Endometrial microvascular endothelial cells (primary cell): ENCODE results near the gene CHRNA1. TPM values are rescaled to one million over a fixed set of nuclear protein-coding genes. Genes with fewer than 3 reads are reported as not detected.

ENCODE experiments used
- in situ Hi-C: cut with HindIII; loops from 2 replicates; pipeline ENCODE4 v1.10.0; 2017; ENCODE audit warnings: low sequenced_read_pairs, low pct_unique_long_range_greater_than_20kb; ENCODE audit errors: inconsistent ontology term
- total RNA-seq: library from RNA; depleted of rRNA; stranded (reverse); fragments of >200 nt; gene quantifications from one replicate; pipeline ENCODE4 v1.2.3, GENCODE V29; 2015; ENCODE audit errors: inconsistent ontology term

Gene CHRNA1
- total RNA-seq, 1 donor from 2014 or later, result not detected

DNA sequence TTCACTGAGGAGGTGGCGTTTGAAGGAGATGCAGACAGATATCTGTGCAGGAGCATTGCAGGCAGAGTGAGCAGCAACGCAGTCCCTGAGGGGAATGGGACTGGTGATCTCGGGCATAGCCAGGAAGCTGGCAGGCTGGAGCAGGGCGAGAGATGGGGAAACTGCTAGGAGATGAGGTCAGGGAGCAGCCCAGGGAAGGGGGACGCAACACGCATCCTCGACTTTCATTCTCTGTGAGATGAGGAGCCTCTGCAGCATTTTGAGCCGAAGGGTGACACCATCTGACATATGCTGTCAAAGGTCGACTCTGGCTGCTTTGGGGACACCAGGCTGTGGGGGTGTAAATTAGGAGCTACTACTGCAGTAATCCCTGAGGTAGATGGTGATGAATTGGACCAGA lies 4.3 kb upstream of the CHRNA1 start:
- in situ Hi-C loops, result no loop called here

DNA sequence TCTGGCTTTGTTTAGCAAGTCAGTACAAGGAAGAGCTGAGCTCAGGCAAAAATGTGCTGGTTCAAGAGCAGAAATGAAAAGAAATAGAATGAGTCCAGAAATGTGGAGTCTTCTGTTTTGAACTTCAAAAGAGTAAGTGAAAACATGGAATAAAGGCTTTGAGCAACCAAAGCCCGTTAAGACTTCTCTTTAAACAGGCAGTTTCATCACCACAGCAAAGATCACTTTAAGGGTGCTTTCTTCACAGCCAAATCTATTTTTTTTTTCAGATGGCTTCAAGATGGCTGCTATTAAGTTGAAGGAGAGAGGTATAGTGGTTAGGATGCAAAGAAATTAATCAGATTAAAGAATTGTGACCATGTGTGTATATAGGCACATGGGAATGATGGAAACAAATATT lies 2.0 kb upstream of the CHRNA1 start:
- in situ Hi-C loops, result no loop called here

DNA sequence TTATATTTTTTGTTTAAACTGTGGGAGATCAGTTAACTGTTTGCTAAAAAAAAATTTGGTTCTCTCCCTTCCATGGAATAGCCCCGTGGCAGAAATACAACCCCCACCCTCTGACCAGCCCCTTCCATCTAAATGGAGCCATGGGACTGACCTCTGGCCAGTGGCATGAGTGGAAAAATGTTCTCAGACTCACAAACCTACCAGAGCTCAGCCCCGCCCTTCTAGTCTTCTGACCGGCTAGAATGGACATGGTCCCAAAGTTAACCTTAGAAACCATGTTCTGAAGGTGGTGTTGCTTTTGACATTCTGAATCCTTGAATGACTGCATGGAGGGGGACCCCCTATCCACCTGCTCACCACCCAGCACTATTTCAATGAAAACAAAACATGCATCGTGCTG lies 1.3 kb upstream of the CHRNA1 start:
- in situ Hi-C loops, result no loop called here

DNA sequence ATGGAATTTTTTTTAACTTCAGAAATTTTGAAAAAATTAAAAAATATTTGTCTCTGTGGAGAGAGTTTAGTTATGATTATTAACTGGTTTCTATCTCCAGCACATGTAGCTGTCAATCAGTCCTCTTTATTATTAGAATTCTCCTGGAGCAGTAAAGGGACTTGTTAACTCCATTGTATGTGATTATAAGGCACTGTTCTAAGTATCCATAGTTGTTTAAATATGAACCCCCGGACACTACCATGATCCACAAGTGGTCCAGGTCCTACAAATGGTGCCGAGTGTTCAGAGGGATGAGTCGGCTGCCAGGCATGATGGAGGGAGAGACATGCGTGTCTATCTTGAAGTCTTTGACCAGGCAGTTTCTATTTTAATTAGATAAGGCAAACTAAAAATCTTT lies 492 bp downstream of the CHRNA1 start:
- in situ Hi-C loops, result no loop called here

DNA sequence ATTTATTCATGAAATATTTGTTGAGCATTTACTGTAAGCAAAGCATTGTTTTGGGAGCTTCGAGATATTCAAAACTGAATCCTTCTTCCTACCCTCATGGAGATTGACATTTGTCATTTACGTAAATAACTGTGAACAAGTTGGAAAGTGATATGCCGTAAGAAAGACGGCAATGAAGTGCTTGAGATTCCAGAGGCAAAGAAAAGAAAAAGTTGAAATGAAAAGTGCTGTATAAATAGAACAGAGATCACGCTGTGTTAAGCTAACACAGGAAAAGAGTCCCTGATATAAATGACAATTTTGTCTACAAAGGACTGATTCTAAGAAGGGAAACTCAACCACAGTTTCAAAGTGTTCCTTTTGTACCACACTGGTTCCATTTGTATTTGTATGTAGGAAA lies 1.8 kb downstream of the CHRNA1 start:
- in situ Hi-C loops, result no loop called here

GRCh38 chr2:174761837-174762236 lies 2.4 kb downstream of the CHRNA1 start:
- in situ Hi-C loops, result no loop called here

DNA sequence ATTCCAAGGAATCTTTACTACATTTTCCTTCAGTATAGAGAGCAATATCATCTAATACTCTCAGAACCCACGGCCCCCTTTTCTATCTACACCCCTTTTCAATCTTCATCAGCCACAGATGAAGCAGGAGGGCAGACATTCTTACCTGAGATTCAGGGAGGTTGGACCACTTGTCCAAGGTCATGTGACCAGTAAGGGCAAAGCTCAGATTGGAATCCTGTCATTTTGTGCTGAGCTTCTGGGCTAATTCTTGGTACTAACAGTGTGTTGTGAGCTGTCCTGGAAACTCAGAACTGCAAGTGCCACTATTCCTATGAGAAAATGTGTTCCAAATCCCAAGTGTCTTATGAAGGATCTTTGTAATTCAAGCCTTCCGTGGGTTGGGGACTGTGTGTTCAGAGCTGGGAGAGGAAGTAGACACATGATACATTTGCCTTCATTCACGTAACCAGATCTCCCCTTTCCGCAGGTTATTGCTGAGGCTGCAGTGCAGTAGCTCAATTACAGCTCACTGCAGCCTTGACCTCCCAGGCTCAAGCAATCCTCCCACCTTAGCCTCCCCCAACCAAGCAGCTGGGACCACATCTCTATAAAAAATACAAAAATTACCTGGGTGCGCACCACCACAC lies 3.3 kb downstream of the CHRNA1 start:
- in situ Hi-C loops, result no loop called here

GRCh38 chr2:174759381-174760065 lies 4.7 kb downstream of the CHRNA1 start:
- in situ Hi-C loops, result no loop called here

DNA sequence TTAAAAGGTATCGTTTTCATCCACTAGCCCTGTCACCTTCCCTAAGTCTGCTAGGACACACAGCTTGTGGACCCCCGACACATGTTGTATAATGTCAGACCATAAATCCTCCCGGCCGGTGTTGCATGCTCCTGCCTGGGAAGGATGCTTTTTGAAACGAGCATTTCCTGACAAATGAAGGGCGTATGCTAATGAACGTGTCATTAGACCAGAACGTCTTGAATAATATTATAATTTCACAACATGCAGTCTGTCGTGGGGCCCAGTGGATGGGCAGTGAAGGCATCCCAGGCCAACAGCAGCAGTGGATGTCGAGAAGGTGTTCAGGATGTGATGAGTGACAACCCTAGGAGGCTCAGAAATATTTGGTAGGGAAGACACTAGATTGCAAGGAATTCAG lies 7.5 kb downstream of the CHRNA1 start:
- in situ Hi-C loops, result no loop called here

GRCh38 chr2:174753038-174753633 lies 11.1 kb downstream of the CHRNA1 start:
- in situ Hi-C loops, result no loop called here

GRCh38 chr2:174752403-174753037 lies 11.8 kb downstream of the CHRNA1 start:
- in situ Hi-C loops, result no loop called here

GRCh38 chr2:174750923-174751441 lies 13.3 kb downstream of the CHRNA1 start:
- in situ Hi-C loops, result no loop called here

DNA sequence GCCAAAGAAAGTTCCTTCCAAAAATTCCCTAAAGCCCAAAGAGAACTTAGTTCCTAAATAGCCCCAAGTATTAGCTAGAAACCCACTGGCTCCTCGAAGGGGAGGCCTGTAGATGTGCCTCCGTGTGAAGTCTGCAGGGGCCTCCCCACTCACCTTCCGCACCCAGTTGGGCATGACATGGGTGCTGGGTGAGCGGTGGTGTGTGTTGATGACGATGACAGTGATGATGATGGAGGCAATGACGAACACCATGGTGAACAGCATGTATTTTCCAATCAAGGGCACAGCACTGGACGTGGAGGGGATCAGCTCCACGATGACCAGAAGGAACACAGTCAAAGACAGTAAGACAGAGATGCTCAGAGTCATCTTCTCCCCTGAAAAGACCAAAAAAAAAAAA lies 14.5 kb downstream of the CHRNA1 start:
- in situ Hi-C loops, result no loop called here

DNA sequence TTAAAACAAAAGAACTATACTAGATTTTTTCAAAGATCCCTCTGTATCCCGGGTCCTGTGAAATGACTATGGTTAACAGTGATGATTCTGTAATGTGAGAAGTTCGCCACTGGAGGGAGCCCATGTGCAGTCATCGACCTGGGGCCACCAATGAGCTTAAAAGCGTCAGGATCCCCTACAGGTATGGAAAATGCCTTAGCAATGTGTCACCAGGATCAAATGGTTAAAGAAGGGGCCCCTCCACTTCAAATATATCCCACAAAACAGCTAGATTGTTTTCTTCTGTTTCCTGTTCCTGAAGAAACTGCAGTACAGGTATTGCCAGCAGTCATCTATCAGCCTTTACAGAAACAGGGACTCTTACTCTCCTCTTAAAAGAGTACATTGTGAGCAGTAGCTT lies 15.3 kb downstream of the CHRNA1 start:
- in situ Hi-C loops, result no loop called here

DNA sequence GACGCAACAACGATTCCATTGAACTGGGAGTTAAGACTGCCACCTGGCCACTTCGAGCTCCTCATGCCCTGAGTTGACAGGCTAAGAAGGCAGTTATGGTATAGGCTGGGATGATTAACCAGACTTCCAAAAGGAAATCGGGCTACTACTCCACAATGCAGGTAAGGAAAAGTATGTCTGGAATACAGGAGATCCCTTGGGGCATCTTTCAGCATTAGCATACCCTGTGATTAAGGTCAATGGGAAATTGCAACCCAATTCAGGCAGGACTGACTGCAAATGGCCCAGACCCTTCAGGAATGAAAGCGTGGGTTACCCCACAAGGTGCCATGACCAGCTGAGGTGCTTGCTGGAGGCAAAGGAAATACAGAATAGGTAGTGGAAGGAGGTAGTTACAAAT lies 19.1 kb downstream of the CHRNA1 start:
- in situ Hi-C loops, result no loop called here

DNA sequence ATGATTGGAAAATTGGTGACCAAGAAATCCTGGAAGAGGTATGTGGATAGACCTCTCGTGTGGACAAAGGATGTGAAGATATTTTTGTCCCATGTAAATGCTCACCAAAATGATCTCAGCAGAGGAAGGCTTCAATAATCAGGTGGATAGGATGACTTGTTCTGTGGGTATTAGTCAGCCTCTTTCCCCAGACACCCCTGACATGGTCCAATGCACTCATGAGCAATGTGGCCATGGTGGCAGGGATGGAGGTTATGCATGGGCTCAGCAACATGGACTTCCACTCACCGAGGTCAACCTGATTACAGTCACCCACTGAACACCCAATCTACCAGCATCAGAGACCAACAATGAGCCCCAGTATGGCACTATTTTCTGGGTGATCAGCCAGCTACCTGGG lies 20.2 kb downstream of the CHRNA1 start:
- in situ Hi-C loops, result no loop called here

DNA sequence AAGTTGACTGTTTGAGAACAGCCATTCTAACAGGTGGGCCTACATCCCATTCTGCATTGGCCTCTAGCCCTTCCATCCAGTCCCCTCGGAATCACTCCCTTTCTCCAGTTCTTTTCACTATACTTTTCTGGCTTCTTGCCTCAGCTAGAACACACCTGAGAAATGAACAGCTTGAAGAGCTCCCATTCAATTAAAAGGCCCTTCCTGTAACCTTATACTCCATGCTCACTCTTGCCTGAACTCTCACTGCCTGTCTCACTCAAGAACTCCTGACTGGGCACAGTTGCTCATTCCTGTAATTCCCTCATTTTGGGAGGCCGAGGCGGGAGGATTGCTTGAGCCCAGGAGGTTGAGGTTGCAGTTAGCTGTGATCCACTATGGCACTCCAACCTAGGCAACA lies 23.6 kb downstream of the CHRNA1 start:
- in situ Hi-C loops, result no loop called here

- in situ Hi-C loops, result no loop called here
Observed at GRCh38 chr2:174738841-174739240, 25.4 kb downstream of the CHRNA1 start.

- in situ Hi-C loops, result no loop called here
Observed at GRCh38 chr2:174731546-174731945, 32.7 kb downstream of the CHRNA1 start.

DNA sequence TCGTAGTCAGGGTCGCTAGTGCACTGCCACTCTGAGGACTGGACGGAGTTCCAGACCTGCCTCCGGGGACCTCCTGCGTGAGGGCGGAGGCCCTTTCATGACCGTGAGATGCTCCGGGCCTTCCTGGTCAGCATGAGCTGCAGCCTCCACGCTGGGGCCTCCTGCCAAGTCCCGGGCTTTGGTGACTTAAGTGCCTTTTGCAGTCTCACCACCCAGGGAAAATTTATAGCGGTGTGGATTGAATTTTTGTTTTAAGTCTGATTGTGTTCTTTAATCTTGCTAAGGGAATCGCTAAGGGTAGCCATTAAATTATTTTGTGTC lies 33.6 kb downstream of the CHRNA1 start:
- in situ Hi-C loops, result no loop called here
